ENCODE data around the gene CYP24A1.

GRCh38 chr20:54153847-54154246 is 19.9 kb downstream of the CYP24A1 start:
- TF ChIP-seq CTCF (IDR thresholded peaks at IDR 0.05) (no peak), EZH2 (IDR thresholded peaks at IDR 0.05) (no peak), EZH2phosphoT487 (IDR thresholded peaks at IDR 0.05) (no peak)

Data from neural progenitor cell (in vitro differentiated cells).